ENCODE results near the gene CPXM1. TPM values are rescaled to one million over a fixed set of nuclear protein-coding genes. Genes with fewer than 3 reads are reported as not detected.

The CPXM1 gene
- total and polyA plus RNA-seq, 7 donors, result 0.27 to 1.3 (median 0.44) TPM

DNA sequence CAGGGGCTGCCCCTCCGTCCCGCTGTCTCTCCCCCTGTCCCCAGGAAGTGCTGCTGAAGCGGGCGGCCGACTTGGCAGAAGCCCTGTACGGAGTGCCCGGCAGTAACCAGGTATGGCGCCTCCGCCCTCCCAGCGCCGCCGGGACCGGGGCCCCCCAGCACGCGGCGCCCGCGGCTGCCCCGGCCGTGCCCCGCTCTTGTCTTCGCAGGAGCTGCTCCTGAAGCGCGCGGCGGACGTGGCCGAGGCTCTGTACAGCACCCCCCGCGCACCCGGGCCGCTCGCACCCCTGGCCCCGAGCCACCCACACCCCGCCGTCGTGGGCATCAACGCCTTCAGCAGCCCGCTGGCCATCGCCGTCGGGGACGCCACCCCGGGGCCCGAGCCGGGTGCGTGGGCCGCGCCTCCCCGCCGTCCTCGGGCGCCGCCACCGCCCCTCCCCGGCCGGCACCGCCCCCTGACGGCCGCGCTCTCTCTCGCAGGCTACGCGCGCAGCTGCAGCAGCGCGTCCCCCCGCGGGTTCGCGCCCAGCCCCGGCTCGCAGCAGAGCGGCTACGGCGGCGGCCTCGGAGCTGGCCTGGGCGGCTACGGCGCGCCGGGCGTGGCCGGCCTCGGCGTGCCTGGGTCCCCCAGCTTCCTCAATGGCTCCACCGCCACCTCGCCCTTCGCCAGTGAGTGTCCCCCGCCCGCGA is 48.4 kb downstream of the CPXM1 start:
- H3K4me1 ChIP-seq, result peaks cover 6% of the 10 kb centered on the region
- H3K9me3 ChIP-seq, result no peaks in the 10 kb centered on the region
- WGBS, 3 donors, result 1 to 2% (median 1%) methylated on average over 47 to 93 of the region's 93 CpGs
- H3K36me3 ChIP-seq (ENCODE audit: insufficient read depth in 1 of 2, low read depth in 1 of 2), result no peaks in the 10 kb centered on the region
- ATAC-seq (peak in 1 of 4 donors; percentile 29), DNase-seq (no peak)
- peak overlapping the region; percentile 55 for H3K4me3 ChIP-seq
- H3K27me3 ChIP-seq (ENCODE audit: insufficient read depth in 3 of 3, low read length in 2 of 3), result peaks cover 0 to 92% (median 40%) of the 10 kb centered on the region in 3 donors
- TF ChIP-seq, protein P1, sequence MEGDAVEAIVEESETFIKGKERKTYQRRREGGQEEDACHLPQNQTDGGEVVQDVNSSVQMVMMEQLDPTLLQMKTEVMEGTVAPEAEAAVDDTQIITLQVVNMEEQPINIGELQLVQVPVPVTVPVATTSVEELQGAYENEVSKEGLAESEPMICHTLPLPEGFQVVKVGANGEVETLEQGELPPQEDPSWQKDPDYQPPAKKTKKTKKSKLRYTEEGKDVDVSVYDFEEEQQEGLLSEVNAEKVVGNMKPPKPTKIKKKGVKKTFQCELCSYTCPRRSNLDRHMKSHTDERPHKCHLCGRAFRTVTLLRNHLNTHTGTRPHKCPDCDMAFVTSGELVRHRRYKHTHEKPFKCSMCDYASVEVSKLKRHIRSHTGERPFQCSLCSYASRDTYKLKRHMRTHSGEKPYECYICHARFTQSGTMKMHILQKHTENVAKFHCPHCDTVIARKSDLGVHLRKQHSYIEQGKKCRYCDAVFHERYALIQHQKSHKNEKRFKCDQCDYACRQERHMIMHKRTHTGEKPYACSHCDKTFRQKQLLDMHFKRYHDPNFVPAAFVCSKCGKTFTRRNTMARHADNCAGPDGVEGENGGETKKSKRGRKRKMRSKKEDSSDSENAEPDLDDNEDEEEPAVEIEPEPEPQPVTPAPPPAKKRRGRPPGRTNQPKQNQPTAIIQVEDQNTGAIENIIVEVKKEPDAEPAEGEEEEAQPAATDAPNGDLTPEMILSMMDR (IDR thresholded peaks at IDR 0.05), result no peak
- intact Hi-C loops (cut with DNase I), result loop anchor here in 1 of 2 donors (10.0 kb wide), 2 partner anchors 103 to 253 kb away; no protein-coding TSS in a partner anchor
- H3K27ac ChIP-seq, result no peak overlapping the region

DNA sequence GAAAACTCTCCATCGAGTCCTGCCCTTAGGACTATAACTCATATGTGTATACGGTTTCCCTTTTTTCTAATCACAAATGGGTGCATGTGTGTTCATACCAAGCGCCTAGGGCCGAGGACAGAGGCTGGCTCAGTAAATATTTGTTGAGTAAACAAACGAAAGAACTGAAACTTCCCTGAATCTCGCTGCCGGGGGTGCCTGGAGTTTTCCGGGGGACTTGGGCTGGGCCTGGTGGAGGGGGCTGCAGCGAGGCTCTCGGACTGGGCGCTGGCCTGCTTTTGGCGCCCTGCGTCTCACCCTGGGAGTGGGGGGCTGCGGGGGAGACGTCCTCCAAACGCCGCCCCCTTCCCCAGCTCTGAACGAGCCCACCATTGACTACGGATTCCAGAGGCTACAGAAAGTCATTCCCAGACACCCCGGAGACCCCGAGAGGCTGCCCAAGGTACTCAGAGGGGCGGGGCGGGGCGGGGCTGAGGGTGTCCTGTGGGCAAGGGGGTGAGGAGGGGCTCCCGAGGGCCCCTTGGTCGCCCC is 49.0 kb downstream of the CPXM1 start:
- Histone ChIP-seq H3K27ac (no peak overlapping the region), H3K4me3 (peak overlapping the region; percentile 55), H3K9me3 (no peaks in the 10 kb centered on the region), H3K27me3 (ENCODE audit: insufficient read depth in 3 of 3, low read length in 2 of 3) (peaks cover 0 to 90% (median 40%) of the 10 kb centered on the region in 3 donors), H3K36me3 (ENCODE audit: insufficient read depth in 1 of 2, low read depth in 1 of 2) (no peaks in the 10 kb centered on the region), H3K4me1 (peaks cover 6% of the 10 kb centered on the region)
- TF ChIP-seq, protein P1 (IDR thresholded peaks at IDR 0.05), result no peak
- ATAC-seq (peak in 1 of 4 donors; percentile 35), DNase-seq (no peak)
- WGBS, 3 donors, result 1 to 4% (median 1%) methylated on average over 21 to 26 of the region's 26 CpGs
- intact Hi-C loops (cut with DNase I), result loop anchor here in 1 of 2 donors (10.0 kb wide), 2 partner anchors 103 to 253 kb away; no protein-coding TSS in a partner anchor

DNA sequence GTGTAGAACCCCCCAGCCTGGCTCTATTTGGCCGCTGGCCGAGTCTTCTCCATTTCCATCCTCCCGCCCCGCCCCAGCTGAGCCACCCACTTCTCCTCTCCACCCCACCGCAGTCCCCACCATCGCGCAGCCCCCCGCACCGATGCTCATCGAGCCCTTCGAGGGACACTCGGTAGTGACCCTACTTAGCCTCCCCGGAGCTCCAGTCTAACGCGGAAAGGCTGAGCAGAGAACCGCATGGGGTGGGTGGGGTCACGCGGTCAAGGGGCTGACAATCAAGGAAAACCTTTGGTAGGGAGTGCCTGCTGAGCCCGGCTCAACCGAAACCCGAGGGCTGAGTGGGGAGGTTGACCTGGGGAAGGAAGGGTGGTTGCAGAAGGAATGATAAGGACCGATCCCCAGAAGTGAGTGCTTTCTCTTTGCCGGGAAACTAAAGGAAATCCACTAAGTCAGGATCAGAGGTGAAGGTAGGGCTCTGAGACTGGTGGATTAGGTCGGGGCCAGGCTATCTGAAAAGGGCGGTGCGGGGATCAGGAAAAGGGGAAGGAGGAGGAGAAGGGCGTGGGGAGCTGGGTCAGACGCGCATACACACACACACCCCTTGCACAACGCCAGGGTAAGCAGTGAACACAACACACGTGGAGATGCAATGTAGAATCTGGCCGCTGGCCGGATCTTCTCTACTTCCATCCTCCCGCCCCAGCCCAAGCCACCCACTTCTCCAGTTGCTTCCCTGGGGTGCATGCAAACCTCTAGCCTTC is 49.8 kb downstream of the CPXM1 start:
- Histone ChIP-seq H3K36me3 (ENCODE audit: insufficient read depth in 1 of 2, low read depth in 1 of 2) (no peaks in the 10 kb centered on the region), H3K4me3 (no peak overlapping the region), H3K27ac (no peak overlapping the region), H3K27me3 (ENCODE audit: insufficient read depth in 3 of 3, low read length in 2 of 3) (peaks cover 0 to 88% (median 40%) of the 10 kb centered on the region in 3 donors), H3K9me3 (no peaks in the 10 kb centered on the region), H3K4me1 (peaks cover 6% of the 10 kb centered on the region)
- WGBS, 3 donors, result 1 to 2% (median 2%) methylated on average over 29 to 34 of the region's 34 CpGs
- TF ChIP-seq, protein P1 (IDR thresholded peaks at IDR 0.05), result no peak
- DNase-seq, result peak; percentile 50 to 72
- intact Hi-C loops (cut with DNase I), result loop anchor here in 1 of 2 donors (10.0 kb wide), 2 partner anchors 104 to 254 kb away; no protein-coding TSS in a partner anchor
- peak in 3 of 4 donors; percentile 37 to 64 (median 44) for ATAC-seq

DNA sequence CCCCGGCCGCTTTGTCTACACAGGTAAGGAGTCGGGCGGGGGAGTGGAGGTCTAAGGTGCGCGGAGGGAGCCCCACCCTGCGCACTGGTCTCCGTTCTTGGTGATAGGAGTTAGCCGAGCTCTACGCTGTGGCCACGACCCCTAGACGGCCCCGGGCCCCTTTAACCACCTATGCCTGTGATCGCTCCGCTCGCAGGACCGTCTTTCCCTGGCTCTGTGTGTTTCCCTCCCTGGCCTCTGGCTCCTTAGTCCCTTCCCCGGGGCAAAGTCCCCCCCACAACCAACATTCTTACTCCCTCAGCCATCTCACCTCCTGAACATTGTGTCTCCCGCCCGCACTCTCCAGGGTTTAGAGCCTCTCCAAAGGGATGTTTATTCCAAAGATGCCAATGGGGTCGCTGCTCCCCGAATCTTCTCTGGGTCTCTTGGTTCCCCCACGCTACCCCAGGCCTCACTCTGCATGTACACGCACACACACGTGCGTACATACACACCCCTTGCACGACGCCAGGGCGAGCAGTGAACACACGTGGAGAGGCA is 50.4 kb downstream of the CPXM1 start:
- Histone ChIP-seq H3K4me3 (no peak overlapping the region), H3K9me3 (no peaks in the 10 kb centered on the region), H3K27me3 (ENCODE audit: insufficient read depth in 3 of 3, low read length in 2 of 3) (peaks cover 0 to 88% (median 40%) of the 10 kb centered on the region in 3 donors), H3K36me3 (ENCODE audit: insufficient read depth in 1 of 2, low read depth in 1 of 2) (no peaks in the 10 kb centered on the region), H3K4me1 (peaks cover 6% of the 10 kb centered on the region), H3K27ac (no peak overlapping the region)
- no peak for ATAC-seq
- no peak for DNase-seq
- intact Hi-C loops (cut with DNase I), result loop anchor here in 1 of 2 donors (10.0 kb wide), 2 partner anchors 105 to 255 kb away; no protein-coding TSS in a partner anchor
- TF ChIP-seq, protein P1 (IDR thresholded peaks at IDR 0.05), result no peak
- WGBS, 3 donors, result 8 to 16% (median 13%) methylated on average over 28 to 30 of the region's 30 CpGs
